Aorta (tissue), 5 donors: ENCODE results near the gene GPS1. TPM values are rescaled to one million over a fixed set of nuclear protein-coding genes. Genes with fewer than 3 reads are reported as not detected.
"Not testable (repeated sequence)": the region's sequence is repeated elsewhere in the genome, so short reads cannot be mapped to it uniquely, and the experiment has no call there.

ENCODE experiments used
- ATAC-seq: fragments of 200-7000 bp; cut with Tn5 transposase; one replicate; pipeline ENCODE4 v1.9.1; 2022; ENCODE audit warnings: moderate library complexity; ENCODE audit not compliant: low FRiP score
- DNase-seq, 2 donors: peaks; one replicate each; pipeline ENCODE4 v3.0.0-alpha.2; 2020
- H3K27ac ChIP-seq, 2 donors: one replicate each; pipeline ENCODE4 v1.5.1; 2013; ENCODE audit warnings: low read length in 2 of 2, mild to moderate bottlenecking in 2 of 2, moderate library complexity in 2 of 2, control low read depth in 1 of 2, inconsistent platforms in 1 of 2, low read depth in 1 of 2
- H3K27me3 ChIP-seq, 2 donors: one replicate each; pipeline ENCODE4 v1.6.1; 2013; ENCODE audit warnings: control low read depth in 1 of 2, low read length in 1 of 2, mild to moderate bottlenecking in 1 of 2, moderate library complexity in 1 of 2; ENCODE audit not compliant: insufficient read depth in 2 of 2, control insufficient read depth in 1 of 2
- H3K36me3 ChIP-seq, 2 donors: one replicate each; pipeline ENCODE4 v1.6.1; 2013; ENCODE audit warnings: control low read depth in 1 of 2, low read length in 1 of 2, mild to moderate bottlenecking in 1 of 2; ENCODE audit not compliant: insufficient read depth in 2 of 2, control insufficient read depth in 1 of 2
- H3K4me1 ChIP-seq, 2 donors: one replicate each; pipeline ENCODE4 v1.6.1; 2013; ENCODE audit warnings: low read length in 2 of 2, control low read depth in 1 of 2, mild to moderate bottlenecking in 1 of 2, moderate library complexity in 1 of 2; ENCODE audit not compliant: insufficient read depth in 2 of 2, control insufficient read depth in 1 of 2
- H3K4me3 ChIP-seq, 2 donors: one replicate each; pipeline ENCODE4 v1.5.1; 2013; ENCODE audit warnings: low read length in 2 of 2, control low read depth in 1 of 2, mild to moderate bottlenecking in 1 of 2
- H3K9me3 ChIP-seq: one replicate; pipeline ENCODE4 v1.6.1; 2013; ENCODE audit warnings: mild to moderate bottlenecking, low read length; ENCODE audit not compliant: control insufficient read depth
- WGBS, 2 donors: extraction: QIAGEN DNeasy Blood & Tissue Kit; methylation state at CpG; one replicate each; pipeline ENCODE4 v1.1.7; 2013; 5-methylcytosine and 5-hydroxymethylcytosine counted together
- intact Hi-C, 2 donors: fragments of 100-400 bp; cut with DNase I; formaldehyde crosslinking; loops; one replicate each; pipeline versions ENCODE4 v1.14.2 to v1.15.0; 2022
- polyA plus RNA-seq, 2 donors: library from polyadenylated mRNA; stranded (reverse); fragments of 200-250 nt; gene quantifications; one replicate each; pipeline ENCODE4 v1.2.3, GENCODE V29; 2013
- total RNA-seq, 2 donors: library from RNA; stranded (reverse); fragmentation: NEBNext Ultra II Directional; extraction: Animal tissue kit (Norgen Biotek cat#: 25700); gene quantifications; one replicate each; pipeline ENCODE4 v1.2.1, GENCODE V29; 2021
- donor health status: healthy with polysubstance abuse.
- donor health status: Bipolar disorder and iron deficiency.
- donor health status: DM: no; HTN: no; CAD: no.
- donor health status: DM: no; HTN: no; CAD: no.
- donor health status: DM: yes; HTN: yes; CAD: no.

GPS1 gene
- total and polyA plus RNA-seq, 4 donors: 46.9 to 171 (median 54.1) TPM

GRCh38 chr17:82036634-82037091 lies 15.0 kb upstream of the GPS1 start:
- ATAC-seq: peak; percentile 0
- peak overlapping the region; percentile 15 to 22 for H3K4me3 ChIP-seq

GRCh38 chr17:82037092-82037888 lies 14.4 kb upstream of the GPS1 start, which contains the start of gene DCXR:
Gene DCXR, minus strand, starts transcription at chr17:82037697. Its CDS starts 15 bp downstream, at chr17:82037682.
- ATAC-seq (peak; percentile 97), DNase-seq (peak; percentile 98 to 99)
- H3K4me1 ChIP-seq: no peaks in the 10 kb centered on the region
- intact Hi-C loops: loop anchor here (5.0 to 10.0 kb wide), 2 partner anchors 60 to 288 kb away; partner anchors contain the start of gene FASN (in 1 of the 2)
- H3K27ac ChIP-seq: peak within 1 kb of the TSS; percentile 20 to 85
- peak within 1 kb of the TSS; percentile 15 to 22 for H3K4me3 ChIP-seq
- no peaks in the 10 kb centered on the region for H3K9me3 ChIP-seq
- H3K27me3 ChIP-seq: no peaks in the 10 kb centered on the region
- H3K36me3 ChIP-seq: no peaks in the 10 kb centered on the region
- WGBS, 2 donors: 0 to 1% methylated on average over 67 to 92 of the region's 92 CpGs

More at GRCh38 chr17:82036634-82037091, 15.0 kb upstream of the GPS1 start:
- 47 to 49% methylated on average over 23 of the region's 23 CpGs for WGBS, 2 donors
- no peaks in the 10 kb centered on the region for H3K9me3 ChIP-seq
- no peaks in the 10 kb centered on the region for H3K36me3 ChIP-seq
- no peak for DNase-seq
- no peaks in the 10 kb centered on the region for H3K27me3 ChIP-seq
- no peaks in the 10 kb centered on the region for H3K4me1 ChIP-seq
- intact Hi-C loops: loop anchor here (5.0 to 10.0 kb wide), 2 partner anchors 61 to 288 kb away; partner anchors contain the start of gene FASN (in 1 of the 2)
- H3K27ac ChIP-seq: peak overlapping the region; percentile 20 to 42

DNA sequence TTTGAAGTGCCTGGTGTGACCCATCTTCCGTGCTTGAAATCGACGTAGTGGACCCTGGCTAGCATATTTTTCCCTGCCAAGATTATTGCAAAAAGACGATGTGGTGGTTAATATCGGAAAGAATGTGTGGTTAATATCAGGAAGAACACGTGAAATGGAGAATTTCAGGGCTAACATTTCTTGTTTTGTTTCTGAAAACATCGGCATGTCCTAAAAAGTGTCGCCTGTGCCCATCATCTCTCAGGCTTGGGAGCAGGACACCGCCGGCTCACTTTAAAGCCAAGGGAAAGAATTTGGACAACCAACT lies 13.9 kb upstream of the GPS1 start:
- 6% methylated on average over 10 of the region's 10 CpGs for WGBS, 2 donors
- no peaks in the 10 kb centered on the region for H3K4me1 ChIP-seq

DNA sequence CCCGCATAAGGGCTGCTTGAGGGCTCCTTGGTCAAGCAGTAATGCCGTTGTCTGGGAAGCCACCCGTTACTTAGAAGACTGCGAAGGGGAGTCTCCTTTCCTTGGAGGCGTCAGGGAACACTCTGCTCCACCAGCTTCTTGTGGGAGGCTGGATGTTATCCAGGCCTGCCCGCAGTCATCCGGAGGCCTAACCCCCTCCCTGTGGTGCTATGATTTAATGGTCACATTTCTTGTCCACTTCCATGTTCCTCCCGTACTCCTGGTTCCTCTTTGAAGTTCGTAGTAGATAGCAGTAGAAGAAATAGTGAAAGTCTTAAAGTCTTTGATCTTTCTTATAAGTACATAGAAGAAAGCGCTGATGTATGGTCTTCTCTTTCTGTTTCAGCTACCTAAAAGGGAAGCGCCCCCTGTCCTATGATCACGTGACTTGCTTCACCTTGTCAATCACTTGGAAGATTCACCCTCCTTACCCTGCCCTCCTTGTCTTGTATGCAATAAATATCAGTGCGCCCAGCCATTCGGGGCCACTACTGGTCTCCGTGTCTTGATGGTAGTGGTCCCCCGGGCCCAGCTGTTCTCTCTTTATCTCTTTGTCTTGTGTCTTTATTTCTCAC lies 12.8 kb upstream of the GPS1 start:
- not testable (repeated sequence) for H3K4me1 ChIP-seq, H3K27ac ChIP-seq, H3K9me3 ChIP-seq, DNase-seq, H3K27me3 ChIP-seq, H3K36me3 ChIP-seq, H3K4me3 ChIP-seq, ATAC-seq
- 91 to 92% methylated on average over 16 of the region's 16 CpGs for WGBS, 2 donors
- intact Hi-C loops: loop anchor here (5.0 to 10.0 kb wide), 2 partner anchors 58 to 286 kb away; partner anchors contain the start of gene FASN (in 1 of the 2)

More for the DNA sequence above, 13.9 kb upstream of the GPS1 start:
- ATAC-seq (no peak), DNase-seq (no peak)
- H3K27me3 ChIP-seq: no peaks in the 10 kb centered on the region
- peak overlapping the region in 1 of 2 donors; percentile 50 for H3K27ac ChIP-seq
- intact Hi-C loops: loop anchor here (5.0 to 10.0 kb wide), 2 partner anchors 59 to 287 kb away; partner anchors contain the start of gene FASN (in 1 of the 2)
- no peaks in the 10 kb centered on the region for H3K9me3 ChIP-seq
- peak overlapping the region; percentile 3 to 9 for H3K4me3 ChIP-seq
- no peaks in the 10 kb centered on the region for H3K36me3 ChIP-seq

DNA sequence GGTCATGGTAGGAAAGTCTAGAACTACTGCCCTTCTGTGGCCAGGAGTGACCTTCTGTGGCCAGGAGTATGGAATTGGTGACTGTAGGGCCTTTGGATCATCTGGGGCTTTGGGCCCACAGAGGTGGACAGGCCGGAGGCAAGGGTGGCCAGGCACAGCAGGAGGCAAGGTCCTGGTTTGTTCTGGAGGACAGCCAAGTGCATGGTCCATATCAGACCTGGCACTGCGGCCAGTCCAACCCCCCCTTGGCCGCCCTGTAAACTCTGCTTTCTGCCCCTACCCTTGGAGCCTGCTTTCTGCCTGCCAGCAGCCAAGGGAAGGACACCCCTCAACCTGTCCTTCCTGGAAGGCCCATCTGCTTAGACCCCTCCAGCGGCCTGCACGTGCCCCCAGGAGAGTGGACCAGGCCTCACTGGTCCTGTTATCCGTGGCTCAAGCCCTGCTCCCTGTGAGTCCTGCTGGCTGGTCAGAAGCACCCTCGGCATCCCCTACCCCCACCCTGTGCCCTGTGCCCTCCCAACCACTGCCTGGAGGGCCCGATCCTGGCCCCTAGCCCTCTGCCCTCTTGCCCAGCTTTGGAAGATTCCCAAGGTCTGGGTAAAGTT lies 11.9 kb upstream of the GPS1 start:
- DNase-seq: no peak
- WGBS, 2 donors: 91 to 95% methylated on average over 8 of the region's 8 CpGs
- H3K27ac ChIP-seq: no peak overlapping the region
- H3K36me3 ChIP-seq: no peaks in the 10 kb centered on the region
- H3K27me3 ChIP-seq: no peaks in the 10 kb centered on the region
- no peaks in the 10 kb centered on the region for H3K4me1 ChIP-seq
- no peak overlapping the region for H3K4me3 ChIP-seq
- no peak for ATAC-seq
- intact Hi-C loops: loop anchor here (5.0 to 10.0 kb wide), 2 partner anchors 58 to 285 kb away; partner anchors contain the start of gene FASN (in 1 of the 2)
- no peaks in the 10 kb centered on the region for H3K9me3 ChIP-seq

DNA sequence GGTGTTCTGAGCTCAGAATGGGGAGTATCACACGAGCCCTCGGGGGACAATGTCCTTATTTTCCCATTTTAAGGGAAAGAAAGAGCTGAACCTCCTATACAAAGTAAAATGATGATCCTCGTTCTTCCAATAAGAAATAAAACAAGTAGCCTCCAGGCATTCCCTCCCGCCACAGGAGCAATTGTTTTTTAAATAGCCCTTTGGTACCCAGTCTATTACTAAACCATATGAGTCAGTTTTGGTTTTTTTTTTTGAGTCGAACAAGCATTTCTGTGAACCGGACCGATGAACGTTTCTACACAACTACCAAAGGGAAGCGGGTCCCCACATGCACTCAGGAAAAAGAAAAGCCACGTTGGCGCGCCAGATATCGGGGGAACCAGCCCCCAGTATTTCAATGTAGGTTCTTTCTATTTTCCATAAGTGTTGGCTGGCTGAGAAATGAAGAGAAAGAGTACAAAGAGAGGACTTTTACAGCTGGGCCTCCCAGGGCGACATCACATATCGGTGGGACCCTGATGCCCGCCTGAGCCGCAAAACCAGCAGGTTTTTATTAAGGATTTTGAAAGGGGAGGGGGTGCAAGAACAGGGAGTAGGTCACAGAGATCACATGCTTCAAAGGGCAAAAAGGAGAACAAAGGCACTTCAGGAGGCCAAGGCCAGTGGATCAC lies 10.4 kb upstream of the GPS1 start:
- no peaks in the 10 kb centered on the region for H3K27me3 ChIP-seq

DNA sequence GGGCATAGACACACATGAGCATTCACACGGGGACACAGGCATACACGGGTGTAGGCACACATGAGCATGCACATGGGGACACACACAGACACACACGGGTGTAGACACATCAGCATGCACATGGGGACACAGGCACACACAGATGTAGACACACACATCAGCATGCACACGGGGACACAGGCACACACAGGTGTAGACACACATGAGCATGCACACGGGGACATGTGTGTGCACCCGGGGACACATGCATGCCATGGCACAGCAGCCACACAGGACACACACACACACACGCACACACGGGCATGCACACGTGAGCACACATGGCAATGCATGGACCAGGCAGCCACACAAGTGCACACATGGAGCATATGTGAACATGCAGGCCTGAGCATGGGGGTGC lies 9.0 kb upstream of the GPS1 start:
- DNase-seq (no peak), ATAC-seq (no peak)
- no peaks in the 10 kb centered on the region for H3K4me1 ChIP-seq
- H3K27me3 ChIP-seq: no peaks in the 10 kb centered on the region
- no peaks in the 10 kb centered on the region for H3K9me3 ChIP-seq
- no peak overlapping the region for H3K27ac ChIP-seq
- no peaks in the 10 kb centered on the region for H3K36me3 ChIP-seq
- 83 to 84% methylated on average over 9 of the region's 9 CpGs for WGBS, 2 donors
- H3K4me3 ChIP-seq: no peak overlapping the region
- intact Hi-C loops: no loop called here

More for the DNA sequence above, 10.4 kb upstream of the GPS1 start:
- 84 to 88% methylated on average over 17 of the region's 17 CpGs for WGBS, 2 donors
- Histone ChIP-seq H3K36me3 (no peaks in the 10 kb centered on the region), H3K4me1 (no peaks in the 10 kb centered on the region), H3K9me3 (no peaks in the 10 kb centered on the region), H3K27ac (no peak overlapping the region), H3K4me3 (no peak overlapping the region)
- DNase-seq (no peak), ATAC-seq (no peak)
- intact Hi-C loops: no loop called here

GRCh38 chr17:82043507-82043906 lies 8.2 kb upstream of the GPS1 start:
- ATAC-seq (no peak), DNase-seq (no peak)
- Histone ChIP-seq H3K27me3 (no peaks in the 10 kb centered on the region), H3K36me3 (no peaks in the 10 kb centered on the region), H3K27ac (no peak overlapping the region), H3K9me3 (no peaks in the 10 kb centered on the region), H3K4me3 (no peak overlapping the region), H3K4me1 (no peaks in the 10 kb centered on the region)
- WGBS, 2 donors: 57 to 61% methylated on average over 16 of the region's 16 CpGs
- intact Hi-C loops: no loop called here
